Measurements from ENCODE around the gene TLE3. TPM values are rescaled to one million over a fixed set of nuclear protein-coding genes. Genes with fewer than 3 reads are reported as not detected.

TLE3 gene
- polyA plus RNA-seq, 4 donors = 30.9 to 51.6 (median 39.8) TPM

GRCh38 chr15:70088455-70088854, 9.3 kb downstream of the TLE3 start:
- no peak for DNase-seq (ENCODE audit: low read depth in 4 of 4, low spot score in 2 of 4)

- no peak for DNase-seq (ENCODE audit: low read depth in 4 of 4, low spot score in 2 of 4)
These were observed 9.9 kb downstream of the TLE3 start for GRCh38 chr15:70087708-70088352.

GRCh38 chr15:70086636-70087035, 11.1 kb downstream of the TLE3 start:
- DNase-seq (ENCODE audit: low read depth in 4 of 4, low spot score in 2 of 4) = no peak

- DNase-seq (ENCODE audit: low read depth in 4 of 4, low spot score in 2 of 4) = no peak
These were observed 13.3 kb downstream of the TLE3 start for GRCh38 chr15:70084461-70084860.

GRCh38 chr15:70083946-70084345, 13.8 kb downstream of the TLE3 start:
- no peak for DNase-seq (ENCODE audit: low read depth in 4 of 4, low spot score in 2 of 4)

GRCh38 chr15:70083418-70083817, 14.3 kb downstream of the TLE3 start:
- DNase-seq (ENCODE audit: low read depth in 4 of 4, low spot score in 2 of 4) = no peak

- DNase-seq (ENCODE audit: low read depth in 4 of 4, low spot score in 2 of 4) = no peak
These were observed 15.3 kb downstream of the TLE3 start for GRCh38 chr15:70082281-70082900.

GRCh38 chr15:70081612-70082011, 16.1 kb downstream of the TLE3 start:
- no peak for DNase-seq (ENCODE audit: low read depth in 4 of 4, low spot score in 2 of 4)

- no peak for DNase-seq (ENCODE audit: low read depth in 4 of 4, low spot score in 2 of 4)
These were observed 17.4 kb downstream of the TLE3 start for GRCh38 chr15:70080347-70080746.

GRCh38 chr15:70079888-70080287, 17.8 kb downstream of the TLE3 start:
- DNase-seq (ENCODE audit: low read depth in 4 of 4, low spot score in 2 of 4) = no peak

GRCh38 chr15:70078578-70079417, 18.9 kb downstream of the TLE3 start:
- DNase-seq (ENCODE audit: low read depth in 4 of 4, low spot score in 2 of 4) = no peak

- no peak for DNase-seq (ENCODE audit: low read depth in 4 of 4, low spot score in 2 of 4)
These were observed 20.2 kb downstream of the TLE3 start for GRCh38 chr15:70077188-70078147.

GRCh38 chr15:70074380-70074779, 23.3 kb downstream of the TLE3 start:
- no peak for DNase-seq (ENCODE audit: low read depth in 4 of 4, low spot score in 2 of 4)

- no peak for DNase-seq (ENCODE audit: low read depth in 4 of 4, low spot score in 2 of 4)
These were observed 25.2 kb downstream of the TLE3 start for GRCh38 chr15:70072479-70072878.

- DNase-seq (ENCODE audit: low read depth in 4 of 4, low spot score in 2 of 4) = no peak
These were observed 25.9 kb downstream of the TLE3 start for GRCh38 chr15:70071799-70072198.

- no peak for DNase-seq (ENCODE audit: low read depth in 4 of 4, low spot score in 2 of 4)
These were observed 28.0 kb downstream of the TLE3 start for GRCh38 chr15:70069716-70070115.

- no peak for DNase-seq (ENCODE audit: low read depth in 4 of 4, low spot score in 2 of 4)
These were observed 28.7 kb downstream of the TLE3 start for GRCh38 chr15:70068783-70069565.

GRCh38 chr15:70067681-70068080, 30.0 kb downstream of the TLE3 start:
- DNase-seq (ENCODE audit: low read depth in 4 of 4, low spot score in 2 of 4) = no peak

- DNase-seq (ENCODE audit: low read depth in 4 of 4, low spot score in 2 of 4) = no peak
These were observed 30.7 kb downstream of the TLE3 start for GRCh38 chr15:70067011-70067410.

GRCh38 chr15:70066447-70066846, 31.3 kb downstream of the TLE3 start:
- no peak for DNase-seq (ENCODE audit: low read depth in 4 of 4, low spot score in 2 of 4)

Data from left renal cortex interstitium (tissue), 4 donors.